HEK293 (cell line): ENCODE data around the gene LAMA2.

Experiments
- BCL11A ChIP-seq: fragments of 450-650 bp; formaldehyde crosslinking; IDR thresholded peaks from 2 replicates; pipeline ENCODE4 v1.5.1; 2016; ENCODE audit warnings: low read depth, missing biosample characterization, missing genetic modification characterization
- CTCF ChIP-seq: fragments of 450-650 bp; formaldehyde crosslinking; IDR thresholded peaks from 2 replicates; pipeline ENCODE4 v1.5.1; 2016; ENCODE audit warnings: missing biosample characterization, missing genetic modification characterization
- REPIN1 ChIP-seq: fragments of 450-650 bp; formaldehyde crosslinking; IDR thresholded peaks from 2 replicates; pipeline ENCODE4 v1.5.1; 2017; ENCODE audit warnings: missing biosample characterization, missing genetic modification characterization, low read depth
- ZBTB17 ChIP-seq: fragments of 450-650 bp; formaldehyde crosslinking; IDR thresholded peaks from 2 replicates; pipeline ENCODE4 v1.5.1; 2016; ENCODE audit warnings: missing biosample characterization, missing genetic modification characterization
- ZNF548 ChIP-seq: fragments of 450-650 bp; formaldehyde crosslinking; IDR thresholded peaks from 2 replicates; pipeline ENCODE4 v1.5.1; 2016; ENCODE audit warnings: missing biosample characterization, missing genetic modification characterization
- ZNF549 ChIP-seq: fragments of 450-650 bp; IDR thresholded peaks from 2 replicates; pipeline ENCODE4 v1.5.1; 2018; ENCODE audit warnings: missing biosample characterization, missing genetic modification characterization, mild to moderate bottlenecking, inconsistent platforms, moderate library complexity
- TF ChIP-seq, protein P1 (sequence below): fragments of 450-650 bp; formaldehyde crosslinking; IDR thresholded peaks from 2 replicates; pipeline ENCODE4 v1.5.1; 2016; ENCODE audit warnings: missing biosample characterization, missing genetic modification characterization, low read depth

GRCh38 chr6:129177801-129178200, 294.9 kb downstream of the LAMA2 start:
- TF ChIP-seq REPIN1 (tag by site-specific recombination): no peak
- TF ChIP-seq ZBTB17 (tag by site-specific recombination): no peak
- no peak for TF ChIP-seq CTCF
- no peak for TF ChIP-seq ZNF548 (tag by site-specific recombination)
- no peak for TF ChIP-seq BCL11A (tag by site-specific recombination)
- TF ChIP-seq, protein P1, sequence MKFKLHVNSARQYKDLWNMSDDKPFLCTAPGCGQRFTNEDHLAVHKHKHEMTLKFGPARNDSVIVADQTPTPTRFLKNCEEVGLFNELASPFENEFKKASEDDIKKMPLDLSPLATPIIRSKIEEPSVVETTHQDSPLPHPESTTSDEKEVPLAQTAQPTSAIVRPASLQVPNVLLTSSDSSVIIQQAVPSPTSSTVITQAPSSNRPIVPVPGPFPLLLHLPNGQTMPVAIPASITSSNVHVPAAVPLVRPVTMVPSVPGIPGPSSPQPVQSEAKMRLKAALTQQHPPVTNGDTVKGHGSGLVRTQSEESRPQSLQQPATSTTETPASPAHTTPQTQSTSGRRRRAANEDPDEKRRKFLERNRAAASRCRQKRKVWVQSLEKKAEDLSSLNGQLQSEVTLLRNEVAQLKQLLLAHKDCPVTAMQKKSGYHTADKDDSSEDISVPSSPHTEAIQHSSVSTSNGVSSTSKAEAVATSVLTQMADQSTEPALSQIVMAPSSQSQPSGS (tag by site-specific recombination): no peak
- no peak for TF ChIP-seq ZNF549 (tag by site-specific recombination)
